Panc1 (cell line): ENCODE data around the gene RIN1. TPM values are rescaled to one million over a fixed set of nuclear protein-coding genes. Genes with fewer than 3 reads are reported as not detected.

ENCODE experiments used
- ATAC-seq: fragments of 200-7000 bp; cut with Tn5 transposase; 2 replicates; pipeline ENCODE4 v1.9.1; 2020; ENCODE audit warnings: mild to moderate bottlenecking, moderate library complexity
- BruUV-seq: library from RNA; stranded (reverse); fragments of 400-500 nt; replicated peaks from 2 replicates; lab custom pipeline; 2021; lab: Mats Ljungman, UMichigan
- CTCF ChIA-PET: fragments of 300-600 bp; sonication (Branson Sonifier 250); formaldehyde crosslinking; loops from one replicate; lab custom pipeline; 2022; ENCODE audit warnings: antibody characterized with exemption; lab: Charles Lee
- POLR2A ChIA-PET: fragments of 300-600 bp; sonication (Branson Sonifier 250); formaldehyde crosslinking; loops from one replicate; lab custom pipeline; 2022; ENCODE audit warnings: antibody characterized with exemption; lab: Charles Lee
- DNase-seq: peaks from one replicate; pipeline ENCODE4 v3.0.0-alpha.2; 2010; ENCODE audit warnings: low read depth, low spot score
- H3K27ac ChIP-seq: 2 replicates; pipeline ENCODE4 v1.5.1; 2011; ENCODE audit warnings: mild to moderate bottlenecking, low read length, inconsistent platforms
- H3K27me3 ChIP-seq: fragments of 200-500 bp; sonication (Bioruptor generic); 2 replicates; pipeline ENCODE4 v1.6.0; 2014; ENCODE audit warnings: low read length, inconsistent platforms; ENCODE audit not compliant: control insufficient read depth, insufficient read depth
- H3K36me3 ChIP-seq: fragments of 200-500 bp; sonication (Bioruptor generic); 2 replicates; pipeline ENCODE4 v1.5.1; 2014; ENCODE audit warnings: inconsistent platforms, mild to moderate bottlenecking, low read length, moderate library complexity; ENCODE audit not compliant: control insufficient read depth, insufficient read depth
- H3K4me1 ChIP-seq: 2 replicates; pipeline ENCODE4 v1.5.1; 2011; ENCODE audit warnings: inconsistent platforms, mild to moderate bottlenecking, low read length, moderate library complexity; ENCODE audit not compliant: control insufficient read depth, insufficient read depth
- H3K4me3 ChIP-seq, 2 experiments: 2 replicates each; pipeline ENCODE4 v1.5.1; 2011 to 2012; ENCODE audit warnings: low read depth in 2 of 2, low read length in 2 of 2, mild to moderate bottlenecking in 2 of 2, inconsistent platforms in 1 of 2, moderate library complexity in 1 of 2
- H3K9me3 ChIP-seq: fragments of 200-500 bp; sonication (Bioruptor generic); 2 replicates; pipeline ENCODE4 v1.5.1; 2014; ENCODE audit warnings: low read depth, mild to moderate bottlenecking, inconsistent platforms, low read length, moderate library complexity; ENCODE audit not compliant: control insufficient read depth, insufficient read depth
- POLR2AphosphoS5 ChIP-seq: IDR thresholded peaks from 2 replicates; pipeline ENCODE4 v1.6.1; 2012; ENCODE audit warnings: mild to moderate bottlenecking, low read depth, low read length, moderate library complexity
- SIN3A ChIP-seq: IDR thresholded peaks from 2 replicates; pipeline ENCODE4 v1.6.1; 2012; ENCODE audit warnings: low read depth, mild to moderate bottlenecking, low read length, moderate library complexity, borderline replicate concordance; ENCODE audit not compliant: insufficient read depth
- TCF7L2 ChIP-seq: IDR thresholded peaks from 2 replicates; pipeline ENCODE4 v1.6.1; 2011; ENCODE audit warnings: mild to moderate bottlenecking, low read depth, low read length, inconsistent platforms
- in situ Hi-C: cut with HindIII; loops from 2 replicates; pipeline ENCODE4 v1.10.0; 2016; ENCODE audit warnings: low sequenced_read_pairs, low pct_unique_long_range_greater_than_20kb
- intact Hi-C: fragments of 100-400 bp; cut with micrococcal nuclease; formaldehyde crosslinking; loops from one replicate; pipeline ENCODE4 v1.10.0; 2022; ENCODE audit not compliant: unreplicated experiment
- total RNA-seq: library from RNA; stranded (reverse); gene quantifications from one replicate; pipeline ENCODE4 v1.2.1, GENCODE V29; 2021; ENCODE audit not compliant: unreplicated experiment
- TF ChIP-seq, protein P1 (sequence below): fragments of 450-650 bp; IDR thresholded peaks from 2 replicates; pipeline ENCODE4 v1.5.1; 2017; ENCODE audit warnings: mild to moderate bottlenecking
- TF ChIP-seq, protein P2 (sequence below), 2 experiments: IDR thresholded peaks; 2 replicates each; pipeline ENCODE4 v1.6.1; 2011 to 2012; ENCODE audit warnings: low read depth in 2 of 2, control low read depth in 1 of 2, low read length in 1 of 2, mild to moderate bottlenecking in 1 of 2, moderate library complexity in 1 of 2; ENCODE audit not compliant: insufficient read depth in 1 of 2

RIN1 gene
- total RNA-seq, 1 experiment from 2014 or later: 21.7 TPM

DNA sequence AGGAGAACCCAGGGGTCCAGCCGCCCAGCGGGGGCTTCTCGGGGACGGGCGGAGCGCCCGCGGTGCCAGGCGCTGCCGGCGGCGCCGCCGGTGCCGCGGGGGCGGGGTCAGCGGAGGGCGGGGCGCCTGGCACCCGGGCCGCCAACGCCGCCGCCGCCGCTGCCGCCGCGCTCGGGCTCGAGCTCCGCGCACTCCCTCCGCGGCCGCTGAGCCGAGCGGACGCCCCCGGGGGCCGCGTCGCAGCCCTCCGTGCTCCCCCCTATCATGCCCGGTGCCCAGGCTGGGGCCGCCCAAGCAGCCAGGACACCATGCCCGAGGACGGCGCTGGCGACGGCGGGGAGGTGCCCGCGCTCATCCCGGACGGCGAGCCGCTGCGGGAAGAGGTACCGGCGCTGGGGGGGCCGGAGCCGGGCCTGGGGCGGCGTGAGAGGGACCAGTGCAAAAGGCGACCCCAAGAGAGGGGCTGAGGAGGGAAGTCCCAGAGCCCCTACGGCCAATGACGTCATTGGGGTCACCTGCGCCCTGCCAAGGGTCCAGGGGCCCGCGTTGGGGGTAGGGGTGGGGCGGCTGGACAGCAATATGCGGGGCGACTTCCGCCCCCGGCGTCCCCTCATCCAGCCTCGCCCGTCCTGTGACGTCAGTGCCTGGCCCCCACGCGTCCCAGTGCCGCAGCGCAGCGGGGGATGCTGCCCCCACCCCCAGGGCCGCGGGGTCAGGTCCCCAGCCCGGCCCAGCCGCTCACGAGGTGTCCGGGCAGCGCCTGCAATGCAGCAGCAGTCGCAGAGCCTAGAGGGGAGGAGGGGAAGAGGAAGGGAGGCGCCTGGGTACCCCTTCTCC is 44.3 kb downstream of the RIN1 start, which contains the start of gene TMEM151A:
TMEM151A (plus strand) TSS at position 189 of the 837 bp plus-strand sequence; CDS start at position 309, 120 bp downstream.
- in situ Hi-C loops: no loop called here
- TF ChIP-seq POLR2AphosphoS5: no peak
- TF ChIP-seq, protein P1, sequence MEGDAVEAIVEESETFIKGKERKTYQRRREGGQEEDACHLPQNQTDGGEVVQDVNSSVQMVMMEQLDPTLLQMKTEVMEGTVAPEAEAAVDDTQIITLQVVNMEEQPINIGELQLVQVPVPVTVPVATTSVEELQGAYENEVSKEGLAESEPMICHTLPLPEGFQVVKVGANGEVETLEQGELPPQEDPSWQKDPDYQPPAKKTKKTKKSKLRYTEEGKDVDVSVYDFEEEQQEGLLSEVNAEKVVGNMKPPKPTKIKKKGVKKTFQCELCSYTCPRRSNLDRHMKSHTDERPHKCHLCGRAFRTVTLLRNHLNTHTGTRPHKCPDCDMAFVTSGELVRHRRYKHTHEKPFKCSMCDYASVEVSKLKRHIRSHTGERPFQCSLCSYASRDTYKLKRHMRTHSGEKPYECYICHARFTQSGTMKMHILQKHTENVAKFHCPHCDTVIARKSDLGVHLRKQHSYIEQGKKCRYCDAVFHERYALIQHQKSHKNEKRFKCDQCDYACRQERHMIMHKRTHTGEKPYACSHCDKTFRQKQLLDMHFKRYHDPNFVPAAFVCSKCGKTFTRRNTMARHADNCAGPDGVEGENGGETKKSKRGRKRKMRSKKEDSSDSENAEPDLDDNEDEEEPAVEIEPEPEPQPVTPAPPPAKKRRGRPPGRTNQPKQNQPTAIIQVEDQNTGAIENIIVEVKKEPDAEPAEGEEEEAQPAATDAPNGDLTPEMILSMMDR: no peak
- TF ChIP-seq, protein P2, sequence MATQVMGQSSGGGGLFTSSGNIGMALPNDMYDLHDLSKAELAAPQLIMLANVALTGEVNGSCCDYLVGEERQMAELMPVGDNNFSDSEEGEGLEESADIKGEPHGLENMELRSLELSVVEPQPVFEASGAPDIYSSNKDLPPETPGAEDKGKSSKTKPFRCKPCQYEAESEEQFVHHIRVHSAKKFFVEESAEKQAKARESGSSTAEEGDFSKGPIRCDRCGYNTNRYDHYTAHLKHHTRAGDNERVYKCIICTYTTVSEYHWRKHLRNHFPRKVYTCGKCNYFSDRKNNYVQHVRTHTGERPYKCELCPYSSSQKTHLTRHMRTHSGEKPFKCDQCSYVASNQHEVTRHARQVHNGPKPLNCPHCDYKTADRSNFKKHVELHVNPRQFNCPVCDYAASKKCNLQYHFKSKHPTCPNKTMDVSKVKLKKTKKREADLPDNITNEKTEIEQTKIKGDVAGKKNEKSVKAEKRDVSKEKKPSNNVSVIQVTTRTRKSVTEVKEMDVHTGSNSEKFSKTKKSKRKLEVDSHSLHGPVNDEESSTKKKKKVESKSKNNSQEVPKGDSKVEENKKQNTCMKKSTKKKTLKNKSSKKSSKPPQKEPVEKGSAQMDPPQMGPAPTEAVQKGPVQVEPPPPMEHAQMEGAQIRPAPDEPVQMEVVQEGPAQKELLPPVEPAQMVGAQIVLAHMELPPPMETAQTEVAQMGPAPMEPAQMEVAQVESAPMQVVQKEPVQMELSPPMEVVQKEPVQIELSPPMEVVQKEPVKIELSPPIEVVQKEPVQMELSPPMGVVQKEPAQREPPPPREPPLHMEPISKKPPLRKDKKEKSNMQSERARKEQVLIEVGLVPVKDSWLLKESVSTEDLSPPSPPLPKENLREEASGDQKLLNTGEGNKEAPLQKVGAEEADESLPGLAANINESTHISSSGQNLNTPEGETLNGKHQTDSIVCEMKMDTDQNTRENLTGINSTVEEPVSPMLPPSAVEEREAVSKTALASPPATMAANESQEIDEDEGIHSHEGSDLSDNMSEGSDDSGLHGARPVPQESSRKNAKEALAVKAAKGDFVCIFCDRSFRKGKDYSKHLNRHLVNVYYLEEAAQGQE (IDR thresholded peaks at IDR 0.05; ENCODE audit: insufficient read depth in 1 of 2, low read depth in 2 of 2, low read length in 1 of 2): no peak
- no peak for TF ChIP-seq TCF7L2
- TF ChIP-seq SIN3A: no peak
- POLR2A ChIA-PET: interaction anchor here (0.6 to 1.3 kb wide), 2 partner anchors 11 to 145 kb away, joined by 6 to 9 read pairs; no protein-coding TSS in a partner anchor
- H3K27me3 ChIP-seq: no peaks in the 10 kb centered on the region
- no peak for DNase-seq
- H3K9me3 ChIP-seq: no peaks in the 10 kb centered on the region
- H3K4me1 ChIP-seq: peaks cover 17% of the 10 kb centered on the region
- BruUV-seq: no TSS peak
- CTCF ChIA-PET: interaction anchor here (0.6 to 1.0 kb wide), 2 partner anchors 10 to 44 kb away, joined by 3 to 6 read pairs; partner anchors contain the start of gene RIN1
- ATAC-seq: no peak
- intact Hi-C loops: no loop called here
- H3K36me3 ChIP-seq: no peaks in the 10 kb centered on the region; the same call in none of the 2 replicates
- no peak within 1 kb of the TSS; the same call in 1 of the 2 replicates for H3K27ac ChIP-seq
- H3K4me3 ChIP-seq: peak within 1 kb of the TSS; percentile 61 to 62

DNA sequence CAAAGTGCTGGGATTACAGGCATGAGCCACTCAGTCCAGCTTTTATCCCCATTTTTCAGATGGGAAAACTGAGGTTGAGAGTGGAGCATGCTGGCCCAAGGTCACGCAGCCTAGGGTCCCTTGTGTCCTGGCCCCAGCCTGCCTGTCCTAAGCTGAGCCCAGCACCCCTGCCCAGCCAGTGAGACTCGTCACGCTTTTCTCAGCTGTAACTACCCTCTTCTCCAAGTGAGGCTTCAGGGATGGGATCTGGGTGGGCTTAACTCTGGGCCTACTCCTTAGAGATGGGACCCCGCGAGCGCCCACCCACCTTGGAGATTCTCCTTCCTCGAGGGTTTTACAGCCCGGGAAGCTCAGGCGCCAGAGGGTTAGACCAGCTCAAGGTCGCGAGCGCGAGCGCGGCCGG is 44.9 kb downstream of the RIN1 start:
- H3K4me3 ChIP-seq: peak overlapping the region; percentile 61 to 62

More for the DNA sequence above, 44.9 kb downstream of the RIN1 start:
- no peaks in the 10 kb centered on the region for H3K27me3 ChIP-seq
- POLR2A ChIA-PET: interaction anchor here (0.6 to 1.3 kb wide), 2 partner anchors 11 to 146 kb away, joined by 6 to 9 read pairs; no protein-coding TSS in a partner anchor
- no peak for DNase-seq
- no peaks in the 10 kb centered on the region for H3K9me3 ChIP-seq
- in situ Hi-C loops: no loop called here
- CTCF ChIA-PET: interaction anchor here (0.6 to 1.0 kb wide), 2 partner anchors 11 to 45 kb away, joined by 3 to 6 read pairs; partner anchors contain the start of gene RIN1
- TF ChIP-seq POLR2AphosphoS5 (no peak), SIN3A (no peak), TCF7L2 (no peak)
- TF ChIP-seq, protein P1: no peak
- TF ChIP-seq, protein P2 (IDR thresholded peaks at IDR 0.05; ENCODE audit: insufficient read depth in 1 of 2, low read depth in 2 of 2, low read length in 1 of 2): no peak
- H3K36me3 ChIP-seq: no peaks in the 10 kb centered on the region; the same call in none of the 2 replicates
- ATAC-seq: no peak
- intact Hi-C loops: no loop called here
- BruUV-seq: no TSS peak
- H3K27ac ChIP-seq: no peak overlapping the region; the same call in 1 of the 2 replicates
- peaks cover 17% of the 10 kb centered on the region for H3K4me1 ChIP-seq
